Vagina (tissue), 2 donors: ENCODE measurements around the gene ANKRD60. TPM values are rescaled to one million over a fixed set of nuclear protein-coding genes. Genes with fewer than 3 reads are reported as not detected.

Experiments used
- DNase-seq, 2 donors: peaks; one replicate each; pipeline ENCODE4 v3.0.0-alpha.2; 2017; ENCODE audit errors: extremely low spot score in 2 of 2
- H3K27ac ChIP-seq: fragments of 200-600 bp; sonication (generic); one replicate; pipeline ENCODE4 v1.5.1; 2019
- H3K27me3 ChIP-seq: fragments of 200-600 bp; sonication (generic); one replicate; pipeline ENCODE4 v1.5.1; 2019
- H3K36me3 ChIP-seq, 2 donors: fragments of 200-600 bp; sonication (generic); one replicate each; pipeline ENCODE4 v1.5.1; 2017 to 2019
- H3K4me1 ChIP-seq: fragments of 200-600 bp; sonication (generic); one replicate; pipeline ENCODE4 v1.5.1; 2019
- H3K4me3 ChIP-seq, 2 donors: fragments of 200-600 bp; sonication (generic); 1 replicate in 1 of 2; 2 replicates in 1 of 2; pipeline ENCODE4 v1.5.1; 2016 to 2019
- H3K9me3 ChIP-seq: fragments of 200-600 bp; sonication (generic); one replicate; pipeline ENCODE4 v1.5.1; 2019
- POLR2A ChIP-seq, 2 donors: fragments of 450-650 bp; IDR thresholded peaks; one replicate each; pipeline ENCODE4 v1.6.1; 2017; ENCODE audit warnings: antibody characterized with exemption in 2 of 2, mild to moderate bottlenecking in 2 of 2, moderate library complexity in 2 of 2
- POLR2AphosphoS5 ChIP-seq, 2 donors: sonication (generic); formaldehyde crosslinking; IDR thresholded peaks; one replicate each; pipeline ENCODE4 v1.9.0; 2017; ENCODE audit warnings: antibody characterized with exemption in 2 of 2, mild to moderate bottlenecking in 2 of 2, low read depth in 1 of 2; ENCODE audit not compliant: insufficient read depth in 1 of 2
- intact Hi-C: fragments of 100-400 bp; cut with DNase I; formaldehyde crosslinking; loops from one replicate; pipeline ENCODE4 v1.15.1; 2023
- total RNA-seq: library from RNA; depleted of rRNA; stranded (reverse); fragments of >200 nt; gene quantifications from one replicate; pipeline ENCODE4 v1.2.3, GENCODE V29; 2016
- TF ChIP-seq, protein P1 (sequence below), 3 experiments: fragments of 450-650 bp in 2 of 3; fragments of 200-600 bp in 1 of 3; sonication (generic) in 1 of 3; IDR thresholded peaks; one replicate each; pipeline ENCODE4 v1.5.1; 2017 to 2019; ENCODE audit warnings: antibody characterized with exemption in 3 of 3, mild to moderate bottlenecking in 2 of 3, moderate library complexity in 2 of 3

Gene ANKRD60
- total RNA-seq, 1 donor from 2014 or later, result not detected

DNA sequence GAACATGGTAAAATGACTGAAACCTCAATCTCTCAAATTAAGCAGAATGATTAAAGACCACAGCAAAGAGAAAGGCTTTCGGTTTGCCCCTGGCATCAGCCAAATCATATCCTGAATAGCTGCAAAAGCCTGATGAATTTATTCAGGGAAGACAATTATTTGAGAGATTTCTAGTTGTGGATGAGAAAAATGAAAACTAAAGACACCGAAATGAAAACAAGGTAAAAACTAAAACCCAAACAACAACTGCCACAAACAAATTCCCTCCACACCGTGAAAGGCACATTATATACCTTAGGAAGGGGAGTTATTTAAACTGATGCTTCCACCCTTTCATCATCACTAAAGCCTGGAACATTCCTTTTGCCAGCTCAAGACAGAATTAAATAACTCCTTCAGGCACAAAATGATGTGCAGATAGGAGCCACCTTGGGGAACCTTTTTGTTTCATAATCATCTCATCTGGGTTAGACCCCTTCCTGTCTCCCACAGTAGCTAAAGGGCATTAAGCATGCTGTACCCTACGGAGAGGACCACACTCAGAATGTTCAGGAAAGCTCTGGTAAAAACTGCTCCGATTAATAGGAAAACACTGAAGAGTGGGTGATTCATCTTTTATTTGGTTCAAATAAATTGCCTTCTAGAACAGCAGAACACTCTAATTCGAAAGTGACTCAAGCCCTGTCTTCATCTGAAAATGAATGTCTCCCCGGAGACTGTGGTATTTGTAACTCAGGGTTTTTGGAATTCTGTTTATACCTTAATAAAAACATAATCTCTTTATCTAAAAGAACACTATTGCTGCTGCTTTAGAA is 9.1 kb upstream of the ANKRD60 start:
- Histone ChIP-seq H3K36me3 (peaks cover 0 to 17% of the 10 kb centered on the region in 2 donors), H3K4me1 (peaks cover 6% of the 10 kb centered on the region), H3K9me3 (no peaks in the 10 kb centered on the region), H3K27ac (peak overlapping the region; percentile 61), H3K4me3 (peak overlapping the region in 1 of 2 donors; percentile 38), H3K27me3 (no peaks in the 10 kb centered on the region)
- peak in 1 of 2 donors; percentile 10 for TF ChIP-seq POLR2AphosphoS5 (IDR thresholded peaks at IDR 0.05; ENCODE audit: insufficient read depth in 1 of 2, low read depth in 1 of 2)
- TF ChIP-seq, protein P1, sequence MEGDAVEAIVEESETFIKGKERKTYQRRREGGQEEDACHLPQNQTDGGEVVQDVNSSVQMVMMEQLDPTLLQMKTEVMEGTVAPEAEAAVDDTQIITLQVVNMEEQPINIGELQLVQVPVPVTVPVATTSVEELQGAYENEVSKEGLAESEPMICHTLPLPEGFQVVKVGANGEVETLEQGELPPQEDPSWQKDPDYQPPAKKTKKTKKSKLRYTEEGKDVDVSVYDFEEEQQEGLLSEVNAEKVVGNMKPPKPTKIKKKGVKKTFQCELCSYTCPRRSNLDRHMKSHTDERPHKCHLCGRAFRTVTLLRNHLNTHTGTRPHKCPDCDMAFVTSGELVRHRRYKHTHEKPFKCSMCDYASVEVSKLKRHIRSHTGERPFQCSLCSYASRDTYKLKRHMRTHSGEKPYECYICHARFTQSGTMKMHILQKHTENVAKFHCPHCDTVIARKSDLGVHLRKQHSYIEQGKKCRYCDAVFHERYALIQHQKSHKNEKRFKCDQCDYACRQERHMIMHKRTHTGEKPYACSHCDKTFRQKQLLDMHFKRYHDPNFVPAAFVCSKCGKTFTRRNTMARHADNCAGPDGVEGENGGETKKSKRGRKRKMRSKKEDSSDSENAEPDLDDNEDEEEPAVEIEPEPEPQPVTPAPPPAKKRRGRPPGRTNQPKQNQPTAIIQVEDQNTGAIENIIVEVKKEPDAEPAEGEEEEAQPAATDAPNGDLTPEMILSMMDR (IDR thresholded peaks at IDR 0.05), result no peak
- intact Hi-C loops, result loop anchor here (5.0 to 10.0 kb wide), 2 partner anchors 207 to 415 kb away; partner anchors contain the start of gene STX16
- DNase-seq, result no peak

DNA sequence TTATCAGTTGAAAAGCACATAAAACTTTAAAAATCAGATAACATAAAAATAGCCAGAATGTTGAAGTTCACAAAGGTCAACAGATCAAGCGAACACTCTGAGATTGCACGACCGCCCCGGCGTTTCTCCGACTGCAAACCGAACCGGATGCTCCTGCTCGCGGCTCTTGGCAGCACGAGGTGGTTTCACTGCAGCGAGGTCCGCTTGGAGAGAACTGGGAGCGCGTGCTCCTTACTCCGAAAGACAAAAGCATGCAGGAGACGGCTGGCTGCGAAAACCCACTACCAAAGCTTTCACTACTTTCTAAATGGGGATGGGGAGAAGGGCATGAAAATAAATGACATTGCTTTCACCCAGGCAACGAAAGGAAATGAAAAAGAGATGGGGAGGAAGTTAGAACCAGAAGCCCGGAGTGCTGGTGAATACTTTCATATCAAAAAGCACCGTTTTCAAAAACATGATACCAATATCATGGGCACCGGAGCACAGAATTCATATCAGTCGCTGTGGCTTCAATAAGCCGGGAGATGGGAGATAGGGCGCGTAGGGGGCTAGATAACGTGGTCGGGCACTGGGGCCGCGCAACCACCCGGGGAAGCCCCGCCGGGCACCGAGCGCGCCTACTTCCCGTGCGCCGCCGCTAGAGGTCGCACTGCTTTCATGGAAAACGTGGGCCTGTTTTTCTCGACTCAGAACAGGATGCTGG is 8.3 kb upstream of the ANKRD60 start:
- DNase-seq, result no peak
- TF ChIP-seq, protein P1 (IDR thresholded peaks at IDR 0.05), result peak; percentile 85 to 95 (median 93)
- TF ChIP-seq POLR2A (IDR thresholded peaks at IDR 0.05) (no peak), POLR2AphosphoS5 (IDR thresholded peaks at IDR 0.05; ENCODE audit: insufficient read depth in 1 of 2, low read depth in 1 of 2) (peak in 1 of 2 donors; percentile 48)
- intact Hi-C loops, result loop anchor here (5.0 to 10.0 kb wide), 2 partner anchors 208 to 416 kb away; partner anchors contain the start of gene STX16
- Histone ChIP-seq H3K4me1 (peaks cover 6% of the 10 kb centered on the region), H3K9me3 (no peaks in the 10 kb centered on the region), H3K27me3 (no peaks in the 10 kb centered on the region), H3K36me3 (peaks cover 0 to 9% of the 10 kb centered on the region in 2 donors), H3K4me3 (peak overlapping the region; percentile 37 to 38), H3K27ac (peak overlapping the region; percentile 61)

DNA sequence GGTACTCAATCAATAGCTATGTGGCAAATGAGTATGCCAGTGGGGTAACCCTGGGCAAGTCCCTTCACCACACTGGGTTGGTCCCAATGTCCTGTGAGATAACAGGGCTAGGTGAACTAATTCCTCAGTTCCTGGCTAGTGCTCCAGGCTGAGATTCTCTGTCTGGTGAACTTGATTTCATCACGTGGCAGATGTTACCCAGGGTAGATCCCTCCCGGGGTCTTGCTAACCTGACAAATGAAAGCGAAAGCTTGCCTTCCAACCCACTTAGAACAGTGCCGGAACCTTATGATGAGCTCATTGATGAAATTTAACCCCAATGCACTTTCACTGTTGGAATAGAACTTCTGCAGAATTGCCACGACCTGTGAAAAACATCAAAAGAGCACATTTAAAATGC is 6.6 kb upstream of the ANKRD60 start:
- no peak overlapping the region for H3K27ac ChIP-seq
- H3K9me3 ChIP-seq, result no peaks in the 10 kb centered on the region
- intact Hi-C loops, result loop anchor here (5.0 to 10.0 kb wide), 2 partner anchors 210 to 417 kb away; partner anchors contain the start of gene STX16
- no peak overlapping the region for H3K4me3 ChIP-seq
- H3K27me3 ChIP-seq, result no peaks in the 10 kb centered on the region
- TF ChIP-seq, protein P1 (IDR thresholded peaks at IDR 0.05), result no peak
- TF ChIP-seq POLR2AphosphoS5 (IDR thresholded peaks at IDR 0.05; ENCODE audit: insufficient read depth in 1 of 2, low read depth in 1 of 2), result no peak
- DNase-seq, result peak in 1 of 2 donors; percentile 42
- peaks cover 0 to 7% of the 10 kb centered on the region in 2 donors for H3K36me3 ChIP-seq
- H3K4me1 ChIP-seq, result peaks cover 6% of the 10 kb centered on the region

DNA sequence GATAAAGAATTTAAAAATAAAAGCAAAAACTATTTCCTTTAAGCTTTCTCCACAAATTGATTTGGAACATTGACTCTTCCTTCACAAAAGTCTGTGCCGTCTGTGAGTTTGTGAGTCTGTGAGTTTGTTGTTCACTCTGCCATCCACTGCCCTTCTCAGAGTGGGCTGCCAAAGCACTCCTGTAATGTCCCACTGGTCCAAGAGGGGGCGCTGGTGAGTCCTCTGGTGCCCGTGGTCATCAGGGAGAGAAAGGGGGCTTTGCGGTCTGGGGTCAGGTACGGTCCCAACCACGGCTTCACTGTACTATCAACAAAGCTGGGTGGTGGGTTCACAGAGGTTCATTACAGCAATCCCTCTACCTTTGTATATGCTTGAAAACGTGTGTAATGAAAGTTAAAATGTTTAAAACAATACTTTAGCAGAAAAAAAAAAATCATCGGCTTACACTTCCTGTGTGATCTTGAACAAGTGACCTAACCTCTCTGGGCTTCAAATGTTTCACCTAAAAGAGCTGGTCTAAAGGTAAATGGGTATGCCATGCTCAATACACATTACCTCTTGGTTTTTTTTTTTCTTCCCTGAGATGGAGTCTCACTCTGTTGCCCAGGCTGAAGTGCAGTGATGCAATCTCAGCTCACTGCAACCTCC is 5.6 kb upstream of the ANKRD60 start:
- no peak for DNase-seq
- TF ChIP-seq, protein P1 (IDR thresholded peaks at IDR 0.05), result peak in 1 of 3 experiments; percentile 38
- no peak for TF ChIP-seq POLR2A (IDR thresholded peaks at IDR 0.05)
- no peak overlapping the region for H3K27ac ChIP-seq
- no peak overlapping the region for H3K4me3 ChIP-seq
- peaks cover 0 to under 1% of the 10 kb centered on the region in 2 donors for H3K36me3 ChIP-seq
- H3K27me3 ChIP-seq, result no peaks in the 10 kb centered on the region
- intact Hi-C loops, result loop anchor here (10.0 kb wide), 1 partner anchor 211 kb away; no protein-coding TSS in a partner anchor
- no peaks in the 10 kb centered on the region for H3K9me3 ChIP-seq
- peaks cover 6% of the 10 kb centered on the region for H3K4me1 ChIP-seq
